Activated effector memory CD4-positive, alpha-beta T cell treated with Interleukin-2 at 50 U/mL for 16 hours (primary cell): ENCODE data around the gene ZMAT2.
A peak's percentile ranks its signal among the peaks of the same experiment; 100 is the strongest.
"Not testable (repeated sequence)": the region's sequence is repeated elsewhere in the genome, so short reads cannot be mapped to it uniquely, and the experiment has no call there.

Source experiments
- DNase-seq: peaks from one replicate; pipeline ENCODE4 v3.0.0-alpha.2; 2020

The ZMAT2 gene, protein sequence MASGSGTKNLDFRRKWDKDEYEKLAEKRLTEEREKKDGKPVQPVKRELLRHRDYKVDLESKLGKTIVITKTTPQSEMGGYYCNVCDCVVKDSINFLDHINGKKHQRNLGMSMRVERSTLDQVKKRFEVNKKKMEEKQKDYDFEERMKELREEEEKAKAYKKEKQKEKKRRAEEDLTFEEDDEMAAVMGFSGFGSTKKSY

DNA sequence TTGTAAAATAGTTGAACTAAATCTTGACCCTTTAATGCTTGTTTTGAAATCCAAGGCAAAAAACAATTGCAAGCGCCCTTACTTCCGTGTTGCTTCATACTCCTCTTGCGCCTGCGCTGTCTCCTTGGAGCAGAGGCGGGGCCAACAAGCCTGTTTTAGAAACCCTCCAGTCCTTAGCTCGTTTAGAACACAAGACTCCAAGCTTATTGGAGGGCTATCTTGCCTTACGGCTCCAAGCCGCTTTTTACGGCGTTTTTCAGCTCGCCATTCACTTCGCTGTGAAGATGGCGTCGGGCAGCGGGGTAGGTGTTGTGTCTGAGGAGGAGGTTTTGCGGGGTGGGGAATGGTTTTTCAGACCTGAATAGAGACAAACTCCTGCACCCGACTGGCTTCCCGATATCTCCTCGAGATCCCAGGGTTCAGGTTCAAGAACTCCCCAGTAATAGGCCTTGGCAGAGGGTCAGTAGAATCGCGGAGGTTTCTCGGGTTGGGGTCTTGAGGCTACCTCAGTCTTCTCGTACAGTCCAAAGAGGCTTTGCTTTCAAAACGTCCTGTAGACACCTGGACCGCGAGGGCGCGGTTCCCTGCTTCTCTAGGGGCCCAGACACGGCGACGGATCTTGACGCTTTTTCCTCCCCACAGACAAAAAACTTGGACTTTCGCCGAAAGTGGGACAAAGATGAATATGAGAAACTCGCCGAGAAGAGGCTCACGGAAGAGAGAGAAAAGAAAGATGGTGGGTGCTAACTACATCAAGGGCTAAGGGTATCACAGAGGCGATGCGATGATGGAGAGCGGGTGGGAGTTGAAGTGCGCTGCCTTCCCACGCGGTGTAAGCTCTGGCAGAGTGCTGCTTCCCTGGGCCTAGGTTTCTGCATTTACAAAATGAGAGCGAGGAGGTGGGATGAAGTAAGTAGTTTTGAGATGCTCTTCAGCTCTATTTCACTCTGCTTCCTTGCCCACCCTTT lies at the start of gene ZMAT2:
TSS of gene ZMAT2 (plus strand) at position 271 of the 968 bp plus-strand sequence. CDS start at position 285, 14 bp downstream.
- peak; percentile 91 for DNase-seq

DNA sequence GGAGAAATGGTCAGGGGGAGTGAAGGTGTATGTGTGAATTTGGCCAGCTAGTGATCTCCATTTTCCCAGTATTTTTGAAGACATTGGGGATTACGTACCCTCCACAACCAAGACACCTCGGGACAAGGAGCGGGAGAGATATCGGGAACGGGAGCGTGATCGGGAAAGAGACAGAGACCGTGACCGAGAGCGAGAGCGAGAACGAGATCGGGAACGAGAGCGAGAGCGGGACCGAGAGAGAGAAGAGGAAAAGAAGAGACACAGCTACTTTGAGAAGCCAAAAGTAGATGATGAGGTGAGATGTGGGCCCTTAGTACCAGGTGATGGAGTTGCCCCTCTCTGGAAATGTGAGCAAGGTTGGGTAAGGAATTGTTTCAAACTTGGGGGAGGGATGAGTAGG lies 41.4 kb upstream of the ZMAT2 start:
- no peak for DNase-seq

DNA sequence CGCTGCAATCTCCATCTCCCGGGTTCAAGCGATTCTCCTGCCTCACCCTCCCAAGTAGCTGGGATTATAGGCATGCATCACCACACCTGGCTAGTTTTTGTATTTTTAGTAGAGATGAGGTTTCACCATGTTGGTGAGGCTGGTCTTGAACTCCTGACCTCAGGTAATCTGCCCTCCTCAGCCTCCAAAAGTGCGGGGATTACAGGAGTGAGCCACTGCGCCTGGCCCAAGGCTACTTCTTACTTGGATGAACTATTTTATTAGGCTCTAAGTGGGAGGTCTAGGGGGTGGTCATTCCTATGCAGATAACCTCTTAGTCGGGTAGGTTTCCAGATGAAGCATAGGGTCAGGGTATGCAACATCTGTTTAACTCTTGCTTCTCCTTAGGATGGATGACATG lies 39.9 kb upstream of the ZMAT2 start:
- not testable (repeated sequence) for DNase-seq

DNA sequence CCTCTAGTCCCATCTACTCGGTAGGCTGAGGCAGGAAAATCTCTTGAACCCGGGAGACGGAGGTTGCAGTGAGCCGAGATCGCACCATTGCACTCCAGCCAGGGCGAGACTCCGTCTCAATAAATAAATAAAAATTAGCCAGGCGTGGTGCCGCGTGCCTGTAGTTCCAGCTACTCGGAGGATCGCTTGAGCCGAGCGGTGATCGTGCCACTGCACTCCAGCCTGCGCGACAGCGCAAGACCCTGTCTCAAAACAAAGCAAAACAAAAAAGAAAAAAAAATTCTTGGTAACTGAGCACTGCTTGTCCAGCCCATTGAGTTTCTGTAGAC lies 36.3 kb upstream of the ZMAT2 start:
- DNase-seq, result no peak

DNA sequence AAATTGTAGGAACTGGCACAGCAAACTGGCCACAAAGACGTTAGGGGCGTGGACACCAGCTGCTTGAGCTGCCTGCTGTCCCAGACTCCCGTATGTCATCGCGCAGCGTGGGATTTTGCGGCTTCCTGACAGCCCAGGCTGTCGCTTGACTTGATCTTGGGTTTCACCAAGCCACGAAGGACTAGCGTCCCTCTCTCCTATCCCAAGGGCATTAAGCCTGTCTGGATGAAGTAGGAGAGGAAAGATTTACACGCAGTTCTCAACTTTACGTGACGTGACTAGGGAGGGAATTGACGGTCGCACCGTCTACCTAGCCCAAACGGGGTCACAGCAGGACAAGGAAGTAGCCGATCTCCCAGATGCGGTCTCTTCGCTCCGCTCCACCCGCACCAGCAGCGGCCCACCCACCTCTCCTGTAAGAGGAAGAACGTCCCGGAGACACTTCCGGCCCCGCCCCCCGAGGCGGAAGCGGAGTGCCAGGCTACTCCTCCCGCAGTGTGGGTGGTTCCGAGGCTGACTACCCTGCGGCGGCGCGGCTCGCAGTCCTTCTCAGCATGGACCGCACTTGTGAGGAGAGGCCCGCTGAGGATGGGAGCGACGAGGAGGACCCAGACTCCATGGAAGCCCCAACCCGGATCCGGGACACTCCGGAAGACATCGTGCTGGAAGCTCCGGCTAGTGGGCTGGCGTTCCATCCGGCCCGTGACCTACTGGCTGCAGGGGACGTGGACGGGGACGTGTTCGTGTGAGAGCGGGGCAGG lies 35.7 kb upstream of the ZMAT2 start, which contains the start of gene WDR55:
TSS of gene WDR55 (plus strand) at position 546 of the 761 bp plus-strand sequence. CDS start at position 555, 9 bp downstream.
- DNase-seq, result peak; percentile 93

DNA sequence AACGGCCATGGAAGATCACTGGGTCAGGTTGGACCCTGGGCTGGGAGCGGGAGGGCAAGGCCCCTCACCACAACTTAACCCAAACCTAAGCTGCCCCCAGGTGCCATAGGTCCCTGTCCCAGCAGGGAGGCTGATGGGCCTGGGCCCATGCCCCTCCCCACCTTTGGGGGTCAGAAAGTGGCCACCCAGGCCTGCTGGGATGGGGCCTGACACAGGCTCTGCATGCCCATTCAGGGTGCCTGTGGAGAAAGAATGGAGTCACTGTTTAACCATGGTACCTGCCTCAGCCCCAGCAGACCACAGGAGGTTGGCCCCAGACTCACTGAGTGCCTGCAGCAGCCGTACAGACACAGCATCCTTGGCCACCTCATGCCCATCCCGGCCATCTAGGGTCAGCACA lies 29.2 kb upstream of the ZMAT2 start:
- not testable (repeated sequence) for DNase-seq

DNA sequence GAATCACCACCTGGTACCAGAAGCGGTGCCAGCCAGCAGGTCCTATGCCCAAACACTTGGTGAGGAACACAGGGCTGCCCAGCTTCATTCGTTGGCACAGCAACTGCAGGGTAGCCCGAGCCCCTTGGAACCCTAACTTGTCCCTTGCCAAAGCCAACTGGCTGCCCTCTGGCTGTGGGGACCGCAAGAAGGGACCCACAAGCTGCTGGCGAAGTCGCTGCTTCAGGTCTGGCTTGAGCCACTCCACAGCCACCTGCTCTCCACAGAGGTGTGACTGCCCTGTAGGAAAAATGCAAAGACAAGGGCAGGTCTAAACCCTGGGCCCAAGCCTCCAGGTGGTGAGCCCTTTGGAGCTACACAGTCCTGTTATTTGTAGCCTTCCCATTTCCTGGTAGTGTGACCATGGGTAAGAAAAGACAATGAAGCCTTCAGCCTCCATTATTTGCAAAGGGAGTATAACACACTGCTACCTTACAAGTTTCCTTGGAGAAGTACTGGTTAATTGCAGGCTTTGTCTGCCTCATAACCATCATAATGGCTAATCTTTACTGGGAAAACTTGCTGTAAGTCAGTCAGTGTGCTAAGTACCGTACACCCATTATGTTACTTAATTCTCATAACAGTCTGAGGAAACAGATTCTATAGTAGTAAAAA lies 28.6 kb upstream of the ZMAT2 start:
- DNase-seq, result no peak

DNA sequence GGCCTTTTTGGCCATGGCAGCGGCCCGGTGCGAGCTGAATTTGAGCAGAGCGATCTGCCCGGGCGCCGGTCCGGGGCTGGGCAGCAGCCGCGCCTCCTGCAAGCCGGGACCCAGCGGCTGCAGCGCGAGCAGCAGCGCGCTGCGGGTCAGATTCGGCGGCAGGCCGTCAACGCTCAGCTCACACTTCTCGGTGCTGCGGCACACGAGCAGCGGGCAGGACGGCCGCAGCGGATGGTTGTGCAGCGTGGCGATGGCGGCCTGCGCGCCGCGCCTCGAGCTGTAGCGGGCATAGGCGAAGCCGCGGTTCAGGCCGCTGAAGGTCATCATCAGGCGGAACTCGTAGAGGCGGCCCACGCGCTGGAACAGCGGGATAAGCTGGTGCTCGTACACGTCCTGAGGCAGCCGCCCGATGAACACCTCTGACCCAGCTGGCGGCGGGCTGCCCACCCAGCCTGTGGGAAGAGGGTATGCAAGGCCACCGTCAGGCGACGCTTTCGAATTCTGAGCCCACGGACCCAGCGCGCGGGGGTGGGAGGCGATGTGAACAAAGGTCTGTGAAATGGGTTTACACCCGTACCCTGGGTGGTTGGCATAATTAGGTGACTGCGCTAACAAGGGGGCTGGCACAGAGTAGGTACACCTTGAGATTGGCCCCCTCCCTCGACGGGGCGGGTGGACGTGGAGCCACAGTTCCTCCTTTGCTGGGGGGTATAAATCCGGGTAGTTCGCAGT lies 27.6 kb upstream of the ZMAT2 start:
- DNase-seq, result no peak

DNA sequence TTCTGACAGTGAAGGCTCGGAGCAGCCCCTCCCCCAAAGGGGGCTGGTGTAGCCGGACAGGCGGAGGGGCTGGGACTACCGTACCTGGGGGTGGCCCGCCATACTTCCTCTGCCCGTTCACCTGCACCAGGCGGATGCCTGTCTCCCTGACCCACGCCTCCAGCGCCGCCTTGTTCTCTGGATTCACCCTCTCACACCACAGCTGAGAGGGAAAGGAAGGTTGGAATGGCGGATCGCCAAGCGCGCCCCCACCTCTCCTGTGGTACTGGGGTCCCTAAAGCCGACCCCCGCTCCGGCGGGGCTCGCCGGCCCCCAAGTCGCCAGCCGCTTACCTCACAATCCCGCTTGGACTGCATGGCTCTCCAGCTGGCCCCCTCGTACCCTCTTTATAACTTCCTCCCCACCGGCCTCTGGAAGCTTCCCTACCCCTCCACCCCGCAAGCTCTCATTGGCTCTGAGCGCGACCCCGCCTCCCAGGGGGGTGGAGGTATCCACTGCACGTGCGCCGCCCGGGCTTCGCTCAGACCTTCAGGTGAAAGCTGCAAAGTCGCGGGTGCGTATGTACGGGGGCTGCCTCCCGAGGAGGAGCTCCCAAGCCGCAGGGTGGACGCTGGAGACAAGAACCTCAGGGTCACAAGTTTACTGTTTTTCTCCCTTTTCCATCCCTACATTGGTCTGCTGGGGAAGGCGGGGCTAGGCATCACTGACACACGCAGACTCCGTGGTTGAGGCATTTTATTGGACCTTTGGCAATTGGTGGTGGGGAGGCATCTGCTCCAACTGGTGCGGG lies 26.9 kb upstream of the ZMAT2 start, which contains the start of gene DND1:
TSS of gene DND1 (minus strand) at position 390 of the 790 bp plus-strand sequence. CDS start at position 356, 34 bp downstream.
- DNase-seq, result no peak

DNA sequence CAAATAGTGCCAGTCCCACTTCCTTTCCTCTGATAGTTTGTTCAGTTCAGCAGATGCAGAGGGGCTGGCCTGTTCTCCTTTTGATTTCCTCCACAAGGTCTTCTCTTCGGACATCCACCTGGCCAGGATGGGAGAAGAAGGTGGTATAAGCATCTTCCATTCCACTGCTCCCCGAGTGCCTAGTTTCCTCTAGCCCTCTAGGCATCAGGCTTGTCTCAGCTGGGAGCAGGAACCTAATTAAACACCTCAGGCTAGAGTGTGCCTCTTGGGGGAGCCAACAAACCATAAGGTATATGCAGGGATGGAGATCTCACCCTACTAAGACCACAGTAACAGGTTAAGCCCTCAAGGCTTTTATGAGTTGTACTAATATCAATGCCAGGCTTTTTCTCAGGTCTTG lies 26.0 kb upstream of the ZMAT2 start:
- DNase-seq, result no peak

DNA sequence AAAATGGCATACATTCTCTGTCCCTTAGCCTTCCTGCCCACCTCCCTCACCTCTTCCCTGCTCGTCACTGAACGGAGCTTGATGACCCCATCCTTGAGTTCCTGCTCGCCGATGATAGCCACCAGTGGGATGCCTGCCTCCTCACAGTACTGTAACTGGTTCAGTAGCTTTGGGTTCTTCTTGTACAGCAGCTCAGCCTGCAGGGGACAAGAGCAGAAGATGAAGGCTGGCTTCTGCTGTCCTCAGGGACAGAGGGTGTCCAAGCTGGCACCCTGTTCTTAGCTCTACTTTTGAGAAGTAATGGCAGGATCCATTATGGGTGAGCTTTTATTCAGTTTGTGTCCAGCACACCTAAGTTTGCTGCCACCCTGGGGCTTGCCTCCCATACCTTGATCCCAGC lies 25.6 kb upstream of the ZMAT2 start:
- no peak for DNase-seq

DNA sequence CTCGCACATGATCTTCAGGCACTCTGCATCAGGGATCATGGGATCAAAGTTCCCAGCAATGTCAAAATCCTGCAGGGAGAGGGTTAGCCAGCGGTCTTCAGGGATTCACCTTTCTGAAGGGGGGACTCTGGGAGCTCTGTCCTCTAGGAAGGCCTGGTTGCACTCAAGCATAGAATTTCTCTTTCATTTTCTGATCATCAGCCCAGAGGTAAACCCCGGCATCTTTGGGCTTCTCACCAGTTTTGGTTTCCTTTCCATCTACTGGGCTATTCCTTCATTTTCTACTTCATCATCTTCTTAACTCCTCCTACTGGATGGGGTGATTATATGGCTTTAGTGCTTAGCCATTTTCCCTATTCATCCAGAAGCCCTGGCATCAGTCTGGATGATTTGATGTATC lies 22.3 kb upstream of the ZMAT2 start:
- no peak for DNase-seq

DNA sequence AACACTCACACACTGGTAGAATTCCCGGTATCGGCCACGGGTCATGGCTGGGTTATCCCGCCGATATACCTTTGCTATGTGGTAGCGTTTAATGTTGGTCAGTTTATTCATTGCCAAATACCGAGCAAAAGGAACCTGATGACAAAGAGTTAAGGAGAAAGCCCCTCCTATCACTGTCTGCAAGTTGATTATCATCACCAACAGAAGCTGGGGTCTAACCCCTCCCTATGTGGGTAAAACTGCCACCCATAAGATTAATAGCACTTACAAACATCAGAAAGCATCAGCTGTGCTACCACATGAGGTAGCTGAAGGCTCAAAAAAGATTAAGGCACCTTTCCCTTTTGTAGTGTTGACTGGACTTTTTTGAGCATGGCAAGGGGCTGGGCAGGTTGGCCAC lies 21.3 kb upstream of the ZMAT2 start:
- no peak for DNase-seq

DNA sequence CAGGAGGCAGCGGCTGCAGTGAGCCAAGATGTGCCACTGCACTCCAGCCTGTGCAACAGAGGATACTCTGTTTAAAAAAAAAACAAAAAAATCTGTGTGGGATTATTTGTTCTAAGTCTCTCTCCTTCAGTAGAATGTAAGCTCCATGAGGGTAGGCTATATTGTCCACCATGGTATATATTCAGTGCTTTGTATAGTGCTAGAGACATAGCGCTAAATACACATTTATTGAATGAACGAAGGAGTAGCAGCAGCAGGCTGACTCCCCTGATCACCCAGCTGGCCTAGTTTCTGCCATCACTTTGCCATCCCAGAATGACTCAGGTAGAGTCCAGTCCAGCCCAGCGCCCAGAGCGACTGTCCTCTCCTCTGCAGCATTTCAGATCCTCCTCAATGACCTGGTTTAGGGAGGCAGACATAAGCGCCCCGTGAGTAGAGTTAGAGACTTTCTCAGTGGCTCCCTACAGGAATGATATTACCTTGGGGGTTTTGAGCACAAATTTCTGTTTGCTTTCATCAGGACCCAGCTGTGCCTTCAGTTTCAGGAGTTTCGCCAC lies 9.8 kb upstream of the ZMAT2 start:
- no peak for DNase-seq

DNA sequence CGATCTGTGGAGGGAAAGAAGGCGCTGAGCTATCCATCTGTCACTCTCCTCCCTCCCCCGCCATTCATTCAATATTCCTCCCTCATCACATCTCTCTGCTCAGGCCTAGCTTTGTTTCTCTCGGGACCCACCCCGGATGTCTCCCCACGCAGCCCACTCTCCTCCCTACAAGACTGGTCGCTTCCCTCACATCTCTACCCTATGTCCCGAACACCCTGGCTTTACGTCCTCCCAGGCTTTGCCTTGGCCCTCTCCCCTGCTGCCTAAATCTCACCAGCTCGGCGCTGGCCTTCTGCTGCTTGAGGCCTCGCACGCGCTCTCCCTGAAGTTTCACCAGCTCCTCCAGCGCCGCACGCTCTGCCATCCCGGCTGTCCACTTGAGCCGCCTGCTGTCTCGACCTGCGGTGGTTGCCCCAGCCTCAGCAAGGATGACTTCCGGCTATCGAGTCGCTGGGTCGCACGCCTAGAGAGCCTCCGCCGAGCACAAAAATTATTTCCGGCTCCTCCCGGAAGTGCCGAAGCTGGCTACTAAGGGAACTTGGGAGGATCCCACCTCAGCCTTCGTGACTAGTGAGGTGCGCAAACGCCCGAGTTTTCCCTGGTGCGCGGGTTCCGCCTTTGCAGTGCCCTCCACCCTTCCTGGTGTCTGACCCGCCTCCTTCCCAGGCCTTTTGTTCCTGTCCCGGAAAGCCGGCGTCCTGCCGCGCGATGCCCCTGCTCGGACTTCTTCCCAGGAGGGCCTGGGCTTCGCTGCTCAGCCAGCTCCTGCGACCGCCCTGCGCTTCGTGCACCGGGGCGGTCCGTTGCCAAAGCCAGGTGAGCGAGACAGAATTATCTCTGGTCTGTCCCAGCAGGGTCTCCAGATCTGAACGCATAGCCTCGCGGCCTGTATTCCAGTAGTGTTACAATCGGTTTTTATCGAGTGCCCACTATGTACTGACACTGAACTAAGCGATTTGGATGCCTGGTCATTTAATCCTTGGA lies 9.0 kb upstream of the ZMAT2 start, which contains the start of the genes HARS1 and HARS2:
TSS of gene HARS1 (minus strand) at position 430 of the 984 bp plus-strand sequence. CDS start at position 364, 66 bp downstream.
TSS of gene HARS2 (plus strand) at position 515 of the 984 bp plus-strand sequence. CDS start at position 709, 194 bp downstream.
- DNase-seq, result peak; percentile 78

DNA sequence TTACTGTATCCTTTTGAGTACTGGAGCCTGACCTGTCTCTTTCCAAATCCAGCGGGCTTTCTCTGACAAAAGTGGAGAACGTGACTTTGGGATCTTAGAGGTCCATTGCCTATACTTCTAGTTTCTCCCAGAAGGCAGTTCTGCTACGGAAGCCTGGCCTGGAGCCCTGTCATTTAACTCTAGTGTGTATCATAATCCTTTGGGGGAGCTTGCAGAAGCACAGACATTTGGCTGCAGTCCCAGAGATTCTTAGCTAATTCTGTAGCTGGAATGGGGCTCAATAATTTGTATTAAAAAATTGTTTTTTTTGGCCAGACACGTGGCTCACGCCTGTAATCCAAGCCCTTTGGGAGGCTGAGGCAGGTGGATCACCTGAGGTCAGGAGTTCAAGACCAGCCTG lies 6.0 kb upstream of the ZMAT2 start:
- DNase-seq, result no peak

DNA sequence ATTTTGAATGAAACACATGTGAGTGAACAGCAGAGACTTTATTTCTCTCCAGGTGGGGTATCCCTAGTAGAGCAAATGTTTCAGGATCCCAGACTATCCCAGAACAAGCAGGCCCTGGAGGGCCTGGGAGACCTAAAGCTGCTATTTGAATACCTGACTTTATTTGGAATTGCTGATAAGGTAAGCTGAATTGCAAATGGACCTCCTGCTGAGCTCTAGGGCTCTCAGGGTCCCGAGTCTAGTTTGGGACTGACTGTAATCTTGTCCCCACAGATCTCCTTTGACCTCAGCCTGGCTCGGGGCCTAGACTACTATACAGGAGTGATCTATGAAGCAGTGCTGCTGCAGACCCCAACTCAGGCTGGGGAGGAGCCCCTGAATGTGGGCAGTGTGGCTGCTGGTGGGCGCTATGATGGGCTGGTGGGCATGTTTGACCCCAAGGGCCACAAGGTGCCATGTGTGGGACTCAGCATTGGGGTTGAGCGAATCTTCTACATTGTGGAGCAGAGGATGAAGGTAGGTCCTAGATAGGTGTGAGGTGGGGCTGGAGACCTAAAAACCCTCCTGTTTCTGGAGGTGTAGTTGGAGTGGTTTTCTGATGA lies 3.3 kb upstream of the ZMAT2 start:
- no peak for DNase-seq

DNA sequence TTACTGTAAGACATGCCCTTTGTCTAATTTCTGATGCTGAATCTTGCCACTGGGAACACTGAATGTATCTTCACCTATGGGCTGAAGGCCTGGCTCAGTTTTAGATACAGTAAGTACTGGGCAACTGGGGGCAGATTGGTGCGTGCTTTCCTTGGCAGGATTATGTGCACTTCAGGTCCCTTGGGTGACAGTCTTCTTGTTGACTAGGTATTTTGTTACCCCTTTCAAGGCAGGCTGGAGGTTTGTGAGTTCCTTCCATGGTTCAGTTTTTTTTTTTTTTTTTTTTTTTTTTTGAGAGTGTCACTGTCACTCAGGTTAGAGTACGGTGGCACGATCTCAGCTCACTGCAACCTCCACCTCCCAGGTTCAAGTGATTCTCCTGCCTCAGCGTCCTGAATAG lies 7.6 kb downstream of the ZMAT2 start:
- no peak for DNase-seq

DNA sequence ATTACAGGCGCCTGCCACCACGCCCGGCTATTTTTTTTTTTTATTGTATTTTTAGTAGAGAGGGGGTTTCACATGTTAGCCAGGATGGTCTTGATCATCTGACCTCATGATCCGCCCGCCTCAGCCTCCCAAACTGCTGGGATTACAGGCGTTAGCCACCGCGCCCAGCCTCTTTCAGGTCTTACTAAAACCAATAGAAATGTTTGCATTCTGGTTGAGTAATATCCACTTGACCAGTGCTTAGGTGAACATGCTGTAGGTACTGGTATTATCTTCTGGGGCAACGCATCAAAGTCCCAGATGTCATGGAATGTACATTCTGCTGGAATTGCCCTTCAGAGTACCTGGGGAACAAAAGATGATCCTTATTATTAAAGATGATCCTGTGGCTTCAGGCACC lies 8.5 kb downstream of the ZMAT2 start:
- DNase-seq, result not testable (repeated sequence)
